Mammary epithelial cell (primary cell): ENCODE data around the gene FICD.

Experiments used
- EZH2 ChIP-seq: IDR thresholded peaks from 2 replicates; pipeline ENCODE4 v1.6.1; 2012; ENCODE audit warnings: low read length, inconsistent platforms, borderline replicate concordance
- TF ChIP-seq, protein P1 (sequence below), 2 donors: IDR thresholded peaks in 1 of 2; conservative IDR thresholded peaks in 1 of 2; 2 replicates each; pipeline ENCODE4 v1.5.1; 2011 to 2012; ENCODE audit warnings: inconsistent platforms in 2 of 2, low read length in 2 of 2, mild to moderate bottlenecking in 2 of 2, control low read depth in 1 of 2, low read depth in 1 of 2; ENCODE audit not compliant: insufficient read depth in 1 of 2; ENCODE audit errors: extremely low read depth in 1 of 2

DNA sequence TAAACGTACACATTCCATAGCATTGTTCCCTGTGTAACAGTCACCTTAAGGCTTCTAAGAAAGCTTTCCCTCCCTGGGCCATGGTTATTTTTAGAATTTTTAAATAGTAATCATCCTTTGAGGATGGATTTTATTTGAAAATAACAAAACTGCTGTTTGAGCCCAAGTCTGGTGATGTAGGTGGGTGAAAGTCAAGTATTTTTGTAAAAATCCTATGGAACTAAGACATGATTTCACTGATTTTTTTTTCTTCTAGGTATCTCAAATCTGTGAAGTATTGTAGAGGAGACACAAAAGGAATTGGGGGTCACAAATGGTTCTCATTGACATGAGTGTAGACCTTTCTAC is 48.7 kb downstream of the FICD start:
- TF ChIP-seq, protein P1, sequence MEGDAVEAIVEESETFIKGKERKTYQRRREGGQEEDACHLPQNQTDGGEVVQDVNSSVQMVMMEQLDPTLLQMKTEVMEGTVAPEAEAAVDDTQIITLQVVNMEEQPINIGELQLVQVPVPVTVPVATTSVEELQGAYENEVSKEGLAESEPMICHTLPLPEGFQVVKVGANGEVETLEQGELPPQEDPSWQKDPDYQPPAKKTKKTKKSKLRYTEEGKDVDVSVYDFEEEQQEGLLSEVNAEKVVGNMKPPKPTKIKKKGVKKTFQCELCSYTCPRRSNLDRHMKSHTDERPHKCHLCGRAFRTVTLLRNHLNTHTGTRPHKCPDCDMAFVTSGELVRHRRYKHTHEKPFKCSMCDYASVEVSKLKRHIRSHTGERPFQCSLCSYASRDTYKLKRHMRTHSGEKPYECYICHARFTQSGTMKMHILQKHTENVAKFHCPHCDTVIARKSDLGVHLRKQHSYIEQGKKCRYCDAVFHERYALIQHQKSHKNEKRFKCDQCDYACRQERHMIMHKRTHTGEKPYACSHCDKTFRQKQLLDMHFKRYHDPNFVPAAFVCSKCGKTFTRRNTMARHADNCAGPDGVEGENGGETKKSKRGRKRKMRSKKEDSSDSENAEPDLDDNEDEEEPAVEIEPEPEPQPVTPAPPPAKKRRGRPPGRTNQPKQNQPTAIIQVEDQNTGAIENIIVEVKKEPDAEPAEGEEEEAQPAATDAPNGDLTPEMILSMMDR (conservative IDR thresholded peaks at IDR 0.05 in 1 of 2, IDR thresholded peaks at IDR 0.05 in 1 of 2; ENCODE audit: extremely low read depth in 1 of 2, insufficient read depth in 1 of 2, low read depth in 1 of 2, low read length in 2 of 2) = no peak
- TF ChIP-seq EZH2 = no peak
